OCI-LY3 (cell line): ENCODE results near the gene IRGM.

ENCODE experiments used
- CTCF ChIP-seq: fragments of 200-600, 300-600 bp; sonication (generic); IDR thresholded peaks from 2 replicates; pipeline ENCODE4 v1.5.1; 2014; ENCODE audit warnings: antibody characterized with exemption, low read length, low read depth
- EZH2phosphoT487 ChIP-seq: fragments of 200-600 bp; shearing (Covaris generic); IDR thresholded peaks from 2 replicates; pipeline ENCODE4 v1.6.1; 2018; ENCODE audit warnings: antibody characterized with exemption, mixed run types, low read depth

GRCh38 chr5:150846654-150847333 lies 473 bp downstream of the IRGM start:
- TF ChIP-seq CTCF: peak; percentile 71
- no peak for TF ChIP-seq EZH2phosphoT487
